K562 (cell line): ENCODE data around the gene SDC1. TPM values are rescaled to one million over a fixed set of nuclear protein-coding genes. Genes with fewer than 3 reads are reported as not detected.

Experiments used
- ASH1L ChIP-seq: fragments of 450-650 bp; IDR thresholded peaks from 2 replicates; pipeline ENCODE4 v1.6.1; 2018; ENCODE audit warnings: borderline replicate concordance, mild to moderate bottlenecking, low read depth; ENCODE audit not compliant: partially characterized antibody
- DACH1 ChIP-seq: fragments of 450-650 bp; IDR thresholded peaks from 2 replicates; pipeline ENCODE4 v1.6.1; 2018; ENCODE audit not compliant: partially characterized antibody
- FOXK2 ChIP-seq, 2 experiments: fragments of 450-650 bp; IDR thresholded peaks in 1 of 2; conservative IDR thresholded peaks in 1 of 2; 2 replicates each; pipeline ENCODE4 v1.6.1; 2016; ENCODE audit warnings: low read depth in 2 of 2, mild to moderate bottlenecking in 1 of 2
- HOXB6 ChIP-seq: fragments of 250-450 bp; sonication (Bioruptor Pico); IDR thresholded peaks from 2 replicates; pipeline ENCODE4 v1.5.1; 2022; ENCODE audit warnings: mild to moderate bottlenecking, borderline replicate concordance
- MAZ ChIP-seq, 2 experiments: fragments of 450-650 bp in 1 of 2; sonication (generic) in 1 of 2; formaldehyde crosslinking; IDR thresholded peaks in 1 of 2; conservative IDR thresholded peaks in 1 of 2; 2 replicates each; pipeline versions ENCODE4 v1.4.0 to v1.5.0; 2020; ENCODE audit warnings: mild to moderate bottlenecking in 1 of 2, missing genetic modification reagents in 1 of 2
- MCM2 ChIP-seq: fragments of 450-650 bp; IDR thresholded peaks from 2 replicates; pipeline ENCODE4 v1.6.1; 2017; ENCODE audit warnings: low read depth, mild to moderate bottlenecking
- MNT ChIP-seq, 2 experiments: fragments of 450-650 bp; conservative IDR thresholded peaks; 2 replicates each; pipeline ENCODE4 v1.6.1; 2017; ENCODE audit warnings: mild to moderate bottlenecking in 2 of 2, moderate library complexity in 2 of 2
- MTA3 ChIP-seq: fragments of 450-650 bp; formaldehyde crosslinking; IDR thresholded peaks from 2 replicates; pipeline ENCODE4 v1.6.1; 2017; ENCODE audit warnings: mild to moderate bottlenecking, borderline replicate concordance
- TEAD4 ChIP-seq, 2 experiments: sonication (generic) in 1 of 2; formaldehyde crosslinking in 1 of 2; IDR thresholded peaks; 2 replicates each; pipeline versions ENCODE4 v1.6.1 to v1.8.0; 2012 to 2022; ENCODE audit warnings: borderline replicate concordance in 1 of 2, inconsistent platforms in 1 of 2, low read length in 1 of 2, mild to moderate bottlenecking in 1 of 2, missing genetic modification reagents in 1 of 2
- TFAP4 ChIP-seq: sonication (generic); formaldehyde crosslinking; IDR thresholded peaks from 2 replicates; pipeline ENCODE4 v1.8.0; 2022; ENCODE audit warnings: missing genetic modification reagents, mild to moderate bottlenecking, moderate library complexity, borderline replicate concordance
- ZNF175 ChIP-seq: fragments of 200-800 bp; sonication (Bioruptor generic); IDR thresholded peaks from 2 replicates; pipeline ENCODE4 v1.6.1; 2016; ENCODE audit warnings: low read depth, mild to moderate bottlenecking, missing genetic modification characterization, missing compliant biosample characterization
- polyA plus RNA-seq, 8 experiments: library from polyadenylated mRNA; depleted of rRNA in 4 of 8; stranded (reverse) in 5 of 8; unstranded in 3 of 8; fragments of >200 nt; fragmentation: Nextera tagmentation in 2 of 8; fragmentation: Illumina TruSeq in 1 of 8; extraction: Ambion mirVana in 2 of 8; extraction: Trizol in 1 of 8; gene quantifications; 2 replicates each; pipeline versions ENCODE4 v1.2.1 to v1.2.3, GENCODE V29; 2011 to 2014; ENCODE audit warnings: inconsistent platforms in 1 of 8, missing spikeins in 1 of 8
- total RNA-seq, 7 experiments: library from RNA; depleted of rRNA in 6 of 7; stranded (reverse); fragments of >200 nt in 6 of 7; fragmentation: Illumina TruSeq in 2 of 7; extraction: Trizol in 2 of 7; gene quantifications; 2 replicates each; pipeline versions ENCODE4 v1.2.1 to v1.2.3, GENCODE V29; 2011 to 2021; ENCODE audit warnings: low replicate concordance in 1 of 7
- TF ChIP-seq, protein P1 (sequence below): fragments of 250-450 bp; sonication (Bioruptor Pico); IDR thresholded peaks from 2 replicates; pipeline ENCODE4 v1.4.0; 2020; ENCODE audit warnings: mild to moderate bottlenecking, moderate library complexity
- TF ChIP-seq, protein P2 (sequence below): sonication (generic); formaldehyde crosslinking; IDR thresholded peaks from 2 replicates; pipeline ENCODE4 v1.8.1; 2023; ENCODE audit warnings: mild to moderate bottlenecking, missing genetic modification reagents

SDC1 gene
- total and polyA plus RNA-seq, 9 of the 15 experiments (the other 6 are each of a cell fraction or from before 2014, with no cell fraction given): 0.06 to 2.7 (median 0.49) TPM

- TF ChIP-seq, protein P1, sequence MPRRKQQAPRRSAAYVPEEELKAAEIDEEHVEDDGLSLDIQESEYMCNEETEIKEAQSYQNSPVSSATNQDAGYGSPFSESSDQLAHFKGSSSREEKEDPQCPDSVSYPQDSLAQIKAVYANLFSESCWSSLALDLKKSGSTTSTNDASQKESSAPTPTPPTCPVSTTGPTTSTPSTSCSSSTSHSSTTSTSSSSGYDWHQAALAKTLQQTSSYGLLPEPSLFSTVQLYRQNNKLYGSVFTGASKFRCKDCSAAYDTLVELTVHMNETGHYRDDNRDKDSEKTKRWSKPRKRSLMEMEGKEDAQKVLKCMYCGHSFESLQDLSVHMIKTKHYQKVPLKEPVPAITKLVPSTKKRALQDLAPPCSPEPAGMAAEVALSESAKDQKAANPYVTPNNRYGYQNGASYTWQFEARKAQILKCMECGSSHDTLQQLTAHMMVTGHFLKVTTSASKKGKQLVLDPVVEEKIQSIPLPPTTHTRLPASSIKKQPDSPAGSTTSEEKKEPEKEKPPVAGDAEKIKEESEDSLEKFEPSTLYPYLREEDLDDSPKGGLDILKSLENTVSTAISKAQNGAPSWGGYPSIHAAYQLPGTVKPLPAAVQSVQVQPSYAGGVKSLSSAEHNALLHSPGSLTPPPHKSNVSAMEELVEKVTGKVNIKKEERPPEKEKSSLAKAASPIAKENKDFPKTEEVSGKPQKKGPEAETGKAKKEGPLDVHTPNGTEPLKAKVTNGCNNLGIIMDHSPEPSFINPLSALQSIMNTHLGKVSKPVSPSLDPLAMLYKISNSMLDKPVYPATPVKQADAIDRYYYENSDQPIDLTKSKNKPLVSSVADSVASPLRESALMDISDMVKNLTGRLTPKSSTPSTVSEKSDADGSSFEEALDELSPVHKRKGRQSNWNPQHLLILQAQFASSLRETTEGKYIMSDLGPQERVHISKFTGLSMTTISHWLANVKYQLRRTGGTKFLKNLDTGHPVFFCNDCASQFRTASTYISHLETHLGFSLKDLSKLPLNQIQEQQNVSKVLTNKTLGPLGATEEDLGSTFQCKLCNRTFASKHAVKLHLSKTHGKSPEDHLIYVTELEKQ: no peak
- TF ChIP-seq TEAD4 (IDR thresholded peaks at IDR 0.05; ENCODE audit: low read length) (no peak), TEAD4 (CRISPR knock-in tag; IDR thresholded peaks at IDR 0.05; ENCODE audit: borderline replicate concordance) (no peak), TFAP4 (CRISPR knock-in tag) (peak; percentile 93), MCM2 (no peak), FOXK2 (conservative IDR thresholded peaks at IDR 0.05 in 1 of 2, IDR thresholded peaks at IDR 0.05 in 1 of 2; ENCODE audit: low read depth in 2 of 2) (peak; percentile 54 to 60; a peak in 2 of 4 replicates), MTA3 (0 out of 2 replicates have a peak, but pooled peaks have one; percentile 46), MAZ (CRISPR knock-in tag; conservative IDR thresholded peaks at IDR 0.05 in 1 of 2, IDR thresholded peaks at IDR 0.05 in 1 of 2) (0 out of 4 replicates have a peak, but pooled peaks of 1 of the 2 experiments have one; percentile 26), HOXB6 (CRISPR knock-in tag) (no peak), DACH1 (peak; percentile 45), ZNF175 (CRISPR knock-in tag) (no peak), ASH1L (no peak), MNT (conservative IDR thresholded peaks at IDR 0.05) (peak in 1 of 2 experiments; percentile 55; a peak in 1 of 4 replicates)
- TF ChIP-seq, protein P2, sequence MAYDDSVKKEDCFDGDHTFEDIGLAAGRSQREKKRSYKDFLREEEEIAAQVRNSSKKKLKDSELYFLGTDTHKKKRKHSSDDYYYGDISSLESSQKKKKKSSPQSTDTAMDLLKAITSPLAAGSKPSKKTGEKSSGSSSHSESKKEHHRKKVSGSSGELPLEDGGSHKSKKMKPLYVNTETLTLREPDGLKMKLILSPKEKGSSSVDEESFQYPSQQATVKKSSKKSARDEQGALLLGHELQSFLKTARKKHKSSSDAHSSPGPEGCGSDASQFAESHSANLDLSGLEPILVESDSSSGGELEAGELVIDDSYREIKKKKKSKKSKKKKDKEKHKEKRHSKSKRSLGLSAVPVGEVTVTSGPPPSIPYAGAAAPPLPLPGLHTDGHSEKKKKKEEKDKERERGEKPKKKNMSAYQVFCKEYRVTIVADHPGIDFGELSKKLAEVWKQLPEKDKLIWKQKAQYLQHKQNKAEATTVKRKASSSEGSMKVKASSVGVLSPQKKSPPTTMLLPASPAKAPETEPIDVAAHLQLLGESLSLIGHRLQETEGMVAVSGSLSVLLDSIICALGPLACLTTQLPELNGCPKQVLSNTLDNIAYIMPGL (CRISPR knock-in tag): no peak
Observed at GRCh38 chr2:20182241-20182931, 42.5 kb downstream of the SDC1 start (continued).
